ENCODE measurements around the gene MMP11.

MMP11 gene

DNA sequence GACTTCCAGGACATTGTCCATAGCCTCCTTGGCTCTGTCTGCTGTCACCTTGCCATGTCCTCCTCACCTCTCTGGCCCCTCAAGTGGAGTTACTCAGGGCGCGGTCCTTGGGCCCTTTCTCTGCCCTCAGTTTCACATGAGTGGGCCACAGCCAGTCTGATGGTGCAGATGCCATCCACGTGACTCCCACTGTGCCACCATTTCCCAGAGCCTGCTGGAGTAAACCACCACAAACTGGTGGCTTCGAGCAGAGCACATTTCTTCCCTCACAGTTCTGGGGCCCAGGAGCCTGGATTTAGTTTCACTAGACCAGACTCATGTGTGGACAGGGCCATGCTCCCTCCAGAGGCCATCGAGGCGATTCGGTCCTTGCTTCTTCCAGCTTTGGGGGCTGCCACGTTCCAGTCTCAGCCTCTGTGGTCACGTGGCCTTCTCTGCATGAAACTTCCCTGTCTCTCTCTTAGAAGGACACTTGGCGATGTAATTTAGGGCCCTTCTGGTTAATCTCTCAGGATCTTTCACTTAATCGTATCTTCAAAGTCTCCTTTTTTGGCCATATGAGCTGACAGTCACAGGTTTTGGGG lies 28.7 kb downstream of the MMP11 start:
- no peak overlapping the region for H3K4me3 ChIP-seq (ENCODE audit: low read depth, low read length)
- TF ChIP-seq, protein P1, sequence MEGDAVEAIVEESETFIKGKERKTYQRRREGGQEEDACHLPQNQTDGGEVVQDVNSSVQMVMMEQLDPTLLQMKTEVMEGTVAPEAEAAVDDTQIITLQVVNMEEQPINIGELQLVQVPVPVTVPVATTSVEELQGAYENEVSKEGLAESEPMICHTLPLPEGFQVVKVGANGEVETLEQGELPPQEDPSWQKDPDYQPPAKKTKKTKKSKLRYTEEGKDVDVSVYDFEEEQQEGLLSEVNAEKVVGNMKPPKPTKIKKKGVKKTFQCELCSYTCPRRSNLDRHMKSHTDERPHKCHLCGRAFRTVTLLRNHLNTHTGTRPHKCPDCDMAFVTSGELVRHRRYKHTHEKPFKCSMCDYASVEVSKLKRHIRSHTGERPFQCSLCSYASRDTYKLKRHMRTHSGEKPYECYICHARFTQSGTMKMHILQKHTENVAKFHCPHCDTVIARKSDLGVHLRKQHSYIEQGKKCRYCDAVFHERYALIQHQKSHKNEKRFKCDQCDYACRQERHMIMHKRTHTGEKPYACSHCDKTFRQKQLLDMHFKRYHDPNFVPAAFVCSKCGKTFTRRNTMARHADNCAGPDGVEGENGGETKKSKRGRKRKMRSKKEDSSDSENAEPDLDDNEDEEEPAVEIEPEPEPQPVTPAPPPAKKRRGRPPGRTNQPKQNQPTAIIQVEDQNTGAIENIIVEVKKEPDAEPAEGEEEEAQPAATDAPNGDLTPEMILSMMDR (IDR thresholded peaks at IDR 0.05; ENCODE audit: control insufficient read depth, extremely low read depth, insufficient read depth) = no peak

DNA sequence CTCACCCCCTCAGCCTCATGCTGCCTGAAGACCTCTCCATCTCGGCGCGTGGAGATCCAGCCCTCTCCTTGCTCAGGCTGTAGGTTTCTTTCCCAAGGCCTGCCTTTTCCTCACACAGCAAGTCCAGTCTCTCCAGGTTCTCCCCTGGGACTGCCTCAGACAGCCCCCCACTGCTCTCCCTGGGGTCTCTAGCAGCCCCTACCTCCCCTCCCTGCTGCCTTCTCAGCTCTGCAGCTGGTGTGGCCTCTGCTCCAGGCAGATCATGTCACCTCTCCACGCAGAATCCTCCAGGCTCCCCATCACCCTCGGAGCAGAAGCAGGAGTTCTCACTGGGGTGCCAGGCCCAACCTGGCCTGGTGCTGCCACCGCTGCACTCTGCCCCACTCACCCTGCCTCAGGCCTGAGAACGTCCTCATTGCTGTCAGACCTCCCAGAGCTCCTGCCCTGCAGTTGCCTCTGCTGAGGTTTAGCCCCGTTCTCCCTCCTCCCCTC lies 29.3 kb downstream of the MMP11 start:
- TF ChIP-seq, protein P1 (IDR thresholded peaks at IDR 0.05; ENCODE audit: control insufficient read depth, extremely low read depth, insufficient read depth) = no peak
- H3K4me3 ChIP-seq (ENCODE audit: low read depth, low read length) = no peak overlapping the region
- DNase-seq (ENCODE audit: low read depth) = no peak

More for the DNA sequence above, 28.7 kb downstream of the MMP11 start:
- no peak for DNase-seq (ENCODE audit: low read depth)

DNA sequence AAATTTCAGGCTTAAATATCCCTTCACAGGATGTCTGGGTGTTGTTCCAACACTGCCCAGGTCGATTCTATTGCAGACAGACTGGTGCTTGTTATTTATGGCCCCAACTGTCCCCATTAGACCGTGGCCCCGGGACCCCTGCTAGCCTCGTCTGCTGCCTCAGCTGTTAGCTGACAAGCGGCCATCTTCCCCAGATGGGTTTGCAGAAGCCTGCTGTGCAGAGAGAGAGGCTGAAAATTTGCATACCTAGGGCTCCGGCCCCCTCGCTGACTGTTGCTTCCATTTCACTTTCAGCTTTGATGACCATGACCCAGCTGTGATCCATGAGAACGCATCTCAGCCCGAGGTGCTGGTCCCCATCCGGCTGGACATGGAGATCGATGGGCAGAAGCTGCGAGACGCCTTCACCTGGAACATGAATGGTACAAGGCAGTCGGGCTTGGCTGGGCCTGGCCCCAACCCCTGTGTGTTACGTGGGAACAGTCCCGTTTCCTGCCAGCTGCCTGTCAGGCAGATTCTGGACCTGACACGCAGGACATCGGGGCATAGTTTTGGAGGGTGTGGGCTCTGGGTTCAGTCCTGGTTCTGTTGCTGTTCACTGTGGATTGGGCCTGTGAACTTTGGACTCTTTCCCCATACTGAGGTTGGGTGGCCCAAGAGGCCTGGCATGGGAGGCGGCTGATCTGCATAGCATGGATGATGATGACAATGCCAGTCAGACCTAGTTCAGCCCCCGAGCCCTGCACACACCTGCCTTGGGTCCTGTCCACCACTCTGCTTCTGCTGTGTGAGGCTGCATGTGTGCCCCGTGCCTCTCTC lies 30.6 kb downstream of the MMP11 start:
- no peak for DNase-seq (ENCODE audit: low read depth)
- TF ChIP-seq, protein P1 (IDR thresholded peaks at IDR 0.05; ENCODE audit: control insufficient read depth, extremely low read depth, insufficient read depth) = no peak
- no peak overlapping the region for H3K4me3 ChIP-seq (ENCODE audit: low read depth, low read length)

DNA sequence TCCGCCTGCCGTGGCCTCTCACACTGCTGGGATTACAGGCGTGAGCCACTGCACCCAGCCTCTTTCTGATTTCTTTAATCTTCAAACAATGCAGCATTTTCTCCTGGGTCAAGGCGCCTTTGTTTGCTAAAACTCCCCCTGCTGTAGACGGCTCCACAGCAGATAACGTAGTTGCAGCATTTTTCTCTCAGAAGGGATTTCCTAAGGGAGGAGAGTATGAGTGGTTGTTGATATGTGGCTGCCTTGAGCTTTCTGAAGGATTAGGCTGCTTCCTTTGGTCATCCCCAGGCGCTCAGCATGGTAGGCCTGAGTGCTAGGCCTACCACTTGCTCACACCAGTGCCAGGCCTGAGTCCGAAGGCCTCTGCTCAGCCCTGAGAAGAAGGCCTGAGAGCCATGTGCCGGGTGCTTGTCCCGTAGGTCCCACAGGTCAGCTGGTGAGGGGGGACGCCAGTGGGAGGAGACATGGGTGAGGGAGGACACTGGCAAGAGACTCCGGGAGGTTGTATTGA lies 32.2 kb downstream of the MMP11 start:
- no peak overlapping the region for H3K4me3 ChIP-seq (ENCODE audit: low read depth, low read length)

DNA sequence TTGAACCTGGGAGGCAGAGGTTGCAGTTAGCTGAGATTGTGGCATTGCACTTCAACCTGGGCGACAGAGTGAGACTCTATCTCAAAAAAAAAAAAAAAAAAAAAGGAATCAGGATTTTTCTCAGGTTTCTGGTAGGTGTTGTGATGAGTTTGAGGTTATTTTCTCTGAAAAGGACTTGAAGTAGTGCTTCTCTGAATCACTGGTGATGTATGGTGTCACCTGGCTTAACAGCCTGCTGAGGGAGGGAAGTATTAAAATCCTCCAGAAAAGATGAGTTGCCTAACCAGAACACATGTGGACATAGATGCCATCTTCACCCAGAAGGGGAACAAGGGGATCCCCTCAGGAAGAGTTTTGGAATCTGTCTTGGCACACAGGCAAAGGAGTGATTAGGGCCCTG lies 34.2 kb downstream of the MMP11 start:
- TF ChIP-seq, protein P1 (IDR thresholded peaks at IDR 0.05; ENCODE audit: control insufficient read depth, extremely low read depth, insufficient read depth) = no peak
- H3K4me3 ChIP-seq (ENCODE audit: low read depth, low read length) = no peak overlapping the region
- no peak for DNase-seq (ENCODE audit: low read depth)

More for the DNA sequence above, 32.2 kb downstream of the MMP11 start:
- TF ChIP-seq, protein P1 (IDR thresholded peaks at IDR 0.05; ENCODE audit: control insufficient read depth, extremely low read depth, insufficient read depth) = no peak
- DNase-seq (ENCODE audit: low read depth) = no peak

DNA sequence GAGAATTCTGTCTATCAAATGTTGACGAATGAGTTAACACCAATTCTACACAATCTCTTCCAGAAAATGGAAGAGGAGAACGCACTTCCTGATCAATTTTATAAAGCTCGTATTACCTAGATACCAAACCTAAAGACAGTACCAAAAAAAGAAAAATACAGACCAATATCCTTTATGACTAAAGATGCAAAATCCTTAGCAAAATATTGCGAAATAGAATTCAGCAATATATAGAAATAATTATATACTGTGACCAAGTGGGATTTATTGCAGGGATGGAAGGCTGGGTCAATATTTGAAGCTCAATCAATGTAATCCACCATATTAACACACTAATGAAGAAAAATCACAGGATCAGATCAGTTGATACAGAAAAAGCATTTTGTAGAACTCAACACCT lies 39.7 kb downstream of the MMP11 start:
- TF ChIP-seq, protein P1 (IDR thresholded peaks at IDR 0.05; ENCODE audit: control insufficient read depth, extremely low read depth, insufficient read depth) = no peak

More for the DNA sequence above, 39.7 kb downstream of the MMP11 start:
- H3K4me3 ChIP-seq (ENCODE audit: low read depth, low read length) = no peak overlapping the region
- no peak for DNase-seq (ENCODE audit: low read depth)
